GM19193 (cell line): ENCODE measurements around the gene DLX3.

Source experiments
- POLR2A ChIP-seq: IDR thresholded peaks from 4 replicates; pipeline ENCODE4 v1.6.1; 2011; ENCODE audit not compliant: insufficient read depth, insufficient read length; ENCODE audit errors: extremely low read depth

DLX3 gene

DNA sequence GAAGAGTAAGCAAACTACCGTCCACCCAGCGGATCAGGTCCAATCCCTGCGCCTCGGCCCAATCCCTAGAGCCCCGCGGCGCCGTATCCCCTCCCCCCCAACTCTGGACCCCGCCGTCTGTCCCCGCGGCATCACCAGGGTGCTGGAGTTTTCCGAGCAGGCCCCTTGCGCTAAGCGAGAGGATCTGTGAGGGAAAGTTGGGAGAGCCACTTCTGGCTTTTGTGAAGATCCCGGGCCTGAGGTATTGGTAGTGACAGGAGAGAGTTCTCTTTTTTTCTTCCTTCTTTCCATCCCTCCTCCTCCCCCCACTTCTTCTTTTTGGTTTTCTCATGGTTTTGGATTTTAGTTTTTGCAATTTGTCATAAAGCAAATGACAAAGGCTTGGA, 29.5 kb downstream of the DLX3 start:
- TF ChIP-seq POLR2A, result no peak

DNA sequence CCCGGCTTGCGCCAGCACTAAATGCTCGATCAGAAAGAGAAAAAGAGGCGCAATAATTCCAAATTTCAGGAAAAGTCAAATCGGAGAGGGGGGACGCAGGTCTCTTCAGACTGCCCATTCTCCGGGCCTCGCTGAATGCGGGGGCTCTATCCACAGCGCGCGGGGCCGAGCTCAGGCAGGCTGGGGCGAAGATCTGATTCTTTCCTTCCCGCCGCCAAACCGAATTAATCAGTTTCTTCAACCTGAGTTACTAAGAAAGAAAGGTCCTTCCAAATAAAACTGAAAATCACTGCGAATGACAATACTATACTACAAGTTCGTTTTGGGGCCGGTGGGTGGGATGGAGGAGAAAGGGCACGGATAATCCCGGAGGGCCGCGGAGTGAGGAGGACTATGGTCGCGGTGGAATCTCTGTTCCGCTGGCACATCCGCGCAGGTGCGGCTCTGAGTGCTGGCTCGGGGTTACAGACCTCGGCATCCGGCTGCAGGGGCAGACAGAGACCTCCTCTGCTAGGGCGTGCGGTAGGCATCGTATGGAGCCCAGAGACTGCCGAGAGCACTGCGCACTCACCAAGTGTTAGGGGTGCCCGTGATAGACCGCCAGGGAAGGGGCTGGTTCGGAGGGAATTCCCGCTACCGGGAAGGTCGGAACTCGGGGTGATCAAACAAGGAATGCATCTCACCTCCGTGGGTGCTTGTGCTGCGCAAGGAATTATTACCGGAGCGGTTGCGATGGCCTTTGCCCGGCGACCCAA, 30.1 kb downstream of the DLX3 start:
- no peak for TF ChIP-seq POLR2A

DNA sequence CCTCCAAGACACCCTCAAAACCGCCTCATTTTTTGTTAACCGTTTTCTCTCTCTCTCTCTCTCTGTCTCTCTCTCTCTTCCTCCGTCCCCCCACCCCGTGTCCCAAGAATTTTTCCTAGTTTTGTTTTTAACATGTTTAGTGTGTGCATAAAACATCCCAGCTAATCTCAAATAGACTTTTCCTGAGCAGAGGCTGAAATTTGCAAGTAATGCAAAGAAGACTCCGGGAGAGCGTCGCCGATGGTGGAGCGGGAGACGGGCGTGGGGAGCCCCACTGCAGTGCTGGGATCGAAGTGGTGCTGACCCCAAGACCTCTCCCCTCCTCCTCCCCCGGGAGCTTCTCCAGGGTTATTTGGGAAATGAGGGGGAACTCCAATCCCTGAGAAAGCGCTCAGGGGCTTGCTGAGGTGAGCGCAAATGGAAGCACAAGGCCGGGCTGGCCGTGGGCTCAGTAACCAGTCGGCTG, 30.7 kb downstream of the DLX3 start:
- TF ChIP-seq POLR2A, result no peak

DNA sequence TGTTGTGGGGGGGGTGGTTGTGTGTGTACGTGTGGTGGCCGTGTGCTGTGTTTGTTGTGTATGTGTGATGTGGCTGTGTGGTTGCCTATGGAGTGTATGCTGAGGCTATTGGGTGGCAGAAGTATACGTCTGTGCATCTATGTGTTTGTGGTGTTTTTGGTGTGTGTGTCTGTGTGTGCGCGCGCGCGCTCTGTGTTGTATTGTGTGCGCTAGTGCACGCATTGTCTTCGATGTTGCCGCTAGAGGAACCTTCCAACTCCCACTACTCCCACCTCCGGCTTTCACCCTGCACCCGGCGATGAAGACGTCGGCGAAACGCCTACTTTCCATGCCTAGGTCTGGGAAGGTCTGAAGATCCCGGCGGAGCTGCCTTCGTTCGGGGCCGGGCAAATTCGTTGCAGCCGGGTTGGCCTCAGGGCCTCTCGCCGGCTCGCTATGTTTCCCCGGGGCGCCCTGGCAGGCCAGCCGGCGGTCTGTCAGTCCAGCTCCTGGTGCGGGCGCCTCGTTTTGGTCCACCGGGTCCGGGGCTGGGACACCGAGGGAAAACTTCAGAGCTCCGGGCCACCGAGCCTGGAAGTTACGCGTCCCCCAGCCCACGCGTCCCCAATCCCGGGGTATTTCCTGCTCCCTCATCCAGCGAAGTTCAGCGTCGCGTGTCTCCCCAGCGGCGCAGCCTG, 31.3 kb downstream of the DLX3 start:
- no peak for TF ChIP-seq POLR2A

- TF ChIP-seq POLR2A, result no peak
These were observed 31.8 kb downstream of the DLX3 start for GRCh38 chr17:49963309-49963625.

GRCh38 chr17:49962599-49963308, 32.3 kb downstream of the DLX3 start:
- TF ChIP-seq POLR2A, result no peak

DNA sequence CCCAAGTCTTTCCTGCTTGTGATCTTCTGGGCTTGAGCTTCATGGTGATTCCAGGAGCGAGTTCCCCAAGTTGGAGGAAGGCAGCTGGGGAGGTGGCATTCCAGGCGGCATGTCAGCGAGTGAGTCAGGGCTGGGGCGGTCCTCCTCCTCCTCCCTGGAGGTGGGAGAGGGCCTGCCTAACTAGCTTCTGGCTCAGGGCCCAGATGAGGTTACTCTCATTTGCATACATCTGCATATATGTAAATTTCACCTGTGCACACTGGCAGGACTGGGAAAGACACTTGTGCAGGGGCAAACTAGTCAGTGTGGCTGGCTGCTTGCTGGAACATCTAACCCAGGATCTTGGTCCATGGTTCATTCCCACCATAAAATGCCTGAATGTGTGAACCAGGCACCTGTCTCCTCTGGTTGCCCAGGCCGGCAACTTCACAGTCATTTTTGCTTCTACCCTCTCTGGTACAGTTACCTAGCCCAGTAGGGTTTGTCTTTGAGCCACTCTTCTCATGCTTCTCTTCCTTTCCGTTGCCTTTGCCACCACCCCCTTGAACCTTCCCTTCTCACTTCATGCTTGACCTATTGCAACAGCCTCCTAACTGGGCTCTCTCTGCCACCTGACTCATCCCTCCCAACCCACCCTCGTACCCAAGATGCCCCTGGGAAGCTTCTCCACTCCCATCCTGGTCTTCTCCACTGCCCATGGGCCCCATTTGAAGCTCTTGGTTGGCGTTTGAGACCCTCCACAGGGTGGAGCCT, 35.7 kb downstream of the DLX3 start:
- no peak for TF ChIP-seq POLR2A

DNA sequence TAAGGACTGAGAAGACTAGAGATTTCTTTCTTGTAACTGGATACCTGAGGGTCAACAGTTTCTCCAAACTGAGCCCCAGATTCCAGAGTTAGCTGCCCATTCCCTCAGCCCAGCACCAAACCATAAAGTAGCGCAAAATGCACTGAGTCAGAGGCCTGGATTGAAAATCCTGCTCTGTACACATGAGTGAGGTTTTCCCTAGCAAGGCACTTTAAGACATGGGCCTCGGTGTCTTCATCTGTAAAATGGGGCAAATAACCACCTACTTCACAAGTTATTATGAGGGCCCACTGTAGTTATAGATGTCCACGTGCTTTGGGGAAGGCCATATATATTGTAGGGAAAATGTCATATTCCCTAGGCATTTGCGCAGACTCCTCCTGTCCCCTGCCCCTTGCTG, 36.3 kb downstream of the DLX3 start:
- TF ChIP-seq POLR2A, result no peak

DNA sequence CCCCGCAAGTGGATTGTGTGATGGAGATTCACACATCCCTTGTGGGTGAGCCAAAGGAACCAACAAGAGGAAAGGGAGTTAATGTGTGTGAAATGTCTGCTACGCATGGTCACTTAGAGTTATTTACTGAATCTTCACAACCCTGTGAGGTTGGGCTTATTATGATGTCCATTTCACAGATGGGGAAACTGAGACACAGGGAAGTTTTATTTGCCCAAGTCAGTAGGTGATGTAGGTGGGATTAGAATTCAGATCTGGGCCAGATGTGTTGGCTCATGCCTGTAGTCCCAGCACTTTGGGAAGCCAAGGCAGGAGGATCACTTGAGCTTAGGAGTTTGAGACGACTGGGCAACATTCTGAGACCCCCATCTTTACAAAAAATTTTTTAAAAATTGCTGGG, 37.7 kb downstream of the DLX3 start:
- TF ChIP-seq POLR2A, result no peak

DNA sequence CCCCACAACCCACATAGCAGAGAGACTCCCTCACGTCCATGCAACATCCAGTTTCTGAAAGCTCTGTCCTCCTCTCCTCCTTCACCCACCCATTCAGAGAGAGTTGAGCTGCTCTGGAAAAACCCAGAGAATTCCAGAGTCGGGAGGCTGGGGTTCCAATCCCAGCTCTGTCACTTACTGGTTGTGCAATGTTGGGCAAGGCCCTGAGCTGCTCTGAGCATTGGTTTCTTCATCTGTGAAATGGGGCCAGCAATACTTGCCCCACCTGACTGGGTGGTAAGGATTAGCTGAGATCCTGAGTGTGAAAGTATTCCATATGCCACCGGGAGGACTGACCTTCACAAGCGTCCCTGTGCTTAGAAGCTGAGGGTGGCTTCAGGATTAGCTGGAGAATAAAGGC, 38.2 kb downstream of the DLX3 start:
- TF ChIP-seq POLR2A, result no peak

DNA sequence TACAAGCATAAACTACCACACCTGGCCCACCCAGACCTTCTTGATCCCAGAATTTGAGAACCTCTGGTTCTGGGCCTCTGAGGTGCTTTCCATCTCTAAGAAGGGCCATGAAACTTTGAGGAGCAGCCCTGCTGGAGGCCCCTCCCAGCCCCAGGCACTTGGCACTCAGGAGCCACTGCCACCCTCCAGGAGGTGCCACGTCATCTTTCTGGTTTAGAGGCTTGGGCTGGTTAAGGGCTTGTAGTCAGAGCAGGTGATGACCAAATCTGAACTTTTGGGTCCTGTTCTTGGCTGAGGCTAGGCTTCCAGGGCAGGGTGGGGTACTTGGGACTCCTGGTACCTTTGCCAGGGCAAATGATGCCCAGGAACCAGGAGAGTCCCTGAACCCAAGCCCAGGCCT, 39.9 kb downstream of the DLX3 start:
- TF ChIP-seq POLR2A, result no peak

DNA sequence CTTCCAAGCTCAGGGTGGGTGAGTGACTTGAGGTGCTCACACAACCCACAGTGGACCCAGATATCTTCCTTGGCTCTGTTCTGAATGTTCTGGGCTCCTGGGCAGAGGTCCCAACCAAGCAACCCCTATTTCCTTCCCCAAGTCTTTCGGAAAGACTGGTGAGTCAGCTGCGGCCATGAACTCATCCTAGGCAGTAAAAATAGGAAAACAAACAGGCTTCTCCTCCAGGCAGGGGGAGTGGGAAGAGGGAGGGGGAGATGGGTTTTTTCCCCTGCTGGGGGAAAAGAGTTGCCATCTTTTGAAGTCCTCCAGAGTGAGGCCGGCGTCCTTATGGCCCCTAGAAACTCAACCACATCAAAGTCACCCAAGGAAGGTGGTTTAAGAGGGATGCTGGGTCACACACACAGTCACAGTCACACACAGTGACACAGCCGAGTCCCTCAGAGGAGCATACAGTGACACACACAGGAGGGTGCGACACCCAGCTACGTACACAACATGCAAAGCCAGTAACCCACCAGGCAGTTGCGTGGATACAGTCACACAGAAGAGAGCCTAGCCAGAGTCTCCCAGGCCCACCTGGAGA, 42.0 kb downstream of the DLX3 start:
- TF ChIP-seq POLR2A, result no peak

DNA sequence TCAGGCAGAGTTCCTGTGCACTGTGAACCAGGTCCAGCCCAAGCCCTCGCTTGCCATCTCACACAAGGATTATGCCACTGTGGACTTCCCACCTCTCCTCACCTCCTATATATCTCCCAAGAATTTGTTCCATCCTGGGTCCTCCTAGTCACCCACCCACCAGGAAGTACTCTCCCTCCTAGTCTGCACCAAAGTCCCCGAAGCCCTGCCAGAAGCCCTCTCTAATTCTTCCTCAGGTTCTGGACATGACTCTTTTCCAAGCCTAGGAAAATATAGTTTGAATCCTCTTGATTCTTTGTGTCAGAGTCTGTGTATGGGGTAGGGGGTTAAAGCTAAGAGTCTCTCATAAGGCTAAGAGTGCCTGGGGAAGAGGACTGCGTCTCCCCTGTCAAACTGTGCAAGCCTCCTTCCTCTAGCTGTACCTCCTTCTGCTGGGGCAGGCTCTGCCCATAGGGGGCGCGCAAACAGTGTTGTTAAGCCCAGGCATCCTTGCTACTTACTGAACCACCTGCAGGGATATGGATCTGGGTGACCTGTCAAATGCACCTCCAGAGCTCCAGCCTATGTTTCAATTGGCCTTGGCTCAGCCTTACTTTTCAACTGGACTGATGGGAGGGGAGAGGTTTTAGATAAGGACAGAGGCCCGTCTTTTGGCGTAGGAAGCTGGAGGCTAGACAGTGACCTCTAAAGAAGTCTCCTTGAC, 42.7 kb downstream of the DLX3 start:
- TF ChIP-seq POLR2A, result no peak

GRCh38 chr17:49951362-49952082, 43.5 kb downstream of the DLX3 start:
- no peak for TF ChIP-seq POLR2A

DNA sequence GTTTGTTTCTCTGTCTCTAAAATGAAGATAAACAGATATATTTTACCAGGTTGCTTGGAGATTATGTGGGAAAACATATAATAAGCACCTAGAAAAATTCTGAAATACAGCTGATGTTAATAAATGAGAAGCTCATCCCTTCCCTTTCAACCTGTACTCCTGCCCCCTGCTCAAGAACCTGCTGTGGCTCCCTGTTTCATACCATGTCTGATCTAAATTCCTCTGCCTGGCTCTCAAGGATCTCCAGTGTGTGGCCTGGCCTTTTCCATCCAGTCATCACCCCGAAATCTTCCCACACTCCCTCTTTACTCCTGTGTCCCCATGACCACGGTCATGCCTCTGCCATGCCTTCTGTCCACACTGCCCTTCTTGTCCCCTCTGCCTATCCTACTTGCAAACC, 45.4 kb downstream of the DLX3 start:
- no peak for TF ChIP-seq POLR2A
